Mesodermal cell (in vitro differentiated cells): ENCODE results near the gene DHRSX.
A peak's percentile ranks its signal among the peaks of the same experiment; 100 is the strongest.
"Not testable (repeated sequence)": the region's sequence is repeated elsewhere in the genome, so short reads cannot be mapped to it uniquely, and the experiment has no call there.

ENCODE experiments used
- H3K27ac ChIP-seq: 2 replicates; pipeline ENCODE4 v1.7.0; 2013; ENCODE audit warnings: mild to moderate bottlenecking, low read depth, low read length, moderate library complexity; ENCODE audit not compliant: severe bottlenecking
- H3K36me3 ChIP-seq: 2 replicates; pipeline ENCODE4 v1.7.1; 2013; ENCODE audit warnings: mild to moderate bottlenecking, low read length, moderate library complexity; ENCODE audit not compliant: control insufficient read depth, insufficient read depth
- H3K4me1 ChIP-seq: one replicate; pipeline ENCODE4 v1.7.1; 2013; ENCODE audit warnings: mild to moderate bottlenecking, low read length; ENCODE audit not compliant: insufficient read depth, control insufficient read depth, poor library complexity, severe bottlenecking
- H3K4me3 ChIP-seq: 2 replicates; pipeline ENCODE4 v1.7.0; 2013; ENCODE audit warnings: low read length, control low read depth, mild to moderate bottlenecking; ENCODE audit not compliant: insufficient read depth, poor library complexity, severe bottlenecking; ENCODE audit errors: extremely low read depth
- H3K9me3 ChIP-seq: 2 replicates; pipeline ENCODE4 v1.7.1; 2013; ENCODE audit warnings: mild to moderate bottlenecking, low read length, moderate library complexity; ENCODE audit not compliant: control insufficient read depth
- WGBS, 2 experiments: methylation state at CpG; one replicate each; pipeline ENCODE4 v1.1.5; 2013; ENCODE audit warnings: missing lambda C conversion rate in 2 of 2; ENCODE audit not compliant: insufficient coverage in 2 of 2; 5-methylcytosine and 5-hydroxymethylcytosine counted together

The DHRSX gene

GRCh38 chrX:2404776-2405175, 96.0 kb downstream of the DHRSX start:
- Histone ChIP-seq H3K4me1 (no peaks in the 10 kb centered on the region), H3K9me3 (peaks cover 9% of the 10 kb centered on the region), H3K27ac (no peak overlapping the region), H3K36me3 (peaks cover 46% of the 10 kb centered on the region), H3K4me3 (no peak overlapping the region)
- WGBS, 2 experiments, result 78 to 93% methylated on average over 2 to 3 of the region's 8 CpGs

DNA sequence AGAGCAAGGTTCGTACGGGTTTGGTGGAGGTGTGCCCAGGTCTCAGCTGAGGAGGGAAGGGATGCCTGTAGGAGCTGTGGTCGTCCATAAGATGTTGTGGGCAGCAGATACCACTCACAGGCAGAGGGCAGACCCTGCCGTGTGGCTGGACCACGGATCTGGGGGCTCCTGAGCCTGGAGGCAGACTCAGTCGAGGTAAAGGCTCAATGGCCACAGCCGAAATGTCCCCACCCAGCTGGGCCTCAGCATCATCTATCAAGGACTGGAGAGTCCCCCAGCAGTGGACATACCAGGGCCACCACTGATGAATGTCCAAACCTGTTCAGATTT, 98.5 kb downstream of the DHRSX start:
- peak overlapping the region; percentile 30 for H3K27ac ChIP-seq
- H3K4me1 ChIP-seq, result peaks cover 7% of the 10 kb centered on the region
- no peak overlapping the region for H3K4me3 ChIP-seq
- peaks cover 22% of the 10 kb centered on the region for H3K36me3 ChIP-seq
- 88 to 91% methylated on average over 7 of the region's 7 CpGs for WGBS, 2 experiments
- H3K9me3 ChIP-seq, result peaks cover 5% of the 10 kb centered on the region

DNA sequence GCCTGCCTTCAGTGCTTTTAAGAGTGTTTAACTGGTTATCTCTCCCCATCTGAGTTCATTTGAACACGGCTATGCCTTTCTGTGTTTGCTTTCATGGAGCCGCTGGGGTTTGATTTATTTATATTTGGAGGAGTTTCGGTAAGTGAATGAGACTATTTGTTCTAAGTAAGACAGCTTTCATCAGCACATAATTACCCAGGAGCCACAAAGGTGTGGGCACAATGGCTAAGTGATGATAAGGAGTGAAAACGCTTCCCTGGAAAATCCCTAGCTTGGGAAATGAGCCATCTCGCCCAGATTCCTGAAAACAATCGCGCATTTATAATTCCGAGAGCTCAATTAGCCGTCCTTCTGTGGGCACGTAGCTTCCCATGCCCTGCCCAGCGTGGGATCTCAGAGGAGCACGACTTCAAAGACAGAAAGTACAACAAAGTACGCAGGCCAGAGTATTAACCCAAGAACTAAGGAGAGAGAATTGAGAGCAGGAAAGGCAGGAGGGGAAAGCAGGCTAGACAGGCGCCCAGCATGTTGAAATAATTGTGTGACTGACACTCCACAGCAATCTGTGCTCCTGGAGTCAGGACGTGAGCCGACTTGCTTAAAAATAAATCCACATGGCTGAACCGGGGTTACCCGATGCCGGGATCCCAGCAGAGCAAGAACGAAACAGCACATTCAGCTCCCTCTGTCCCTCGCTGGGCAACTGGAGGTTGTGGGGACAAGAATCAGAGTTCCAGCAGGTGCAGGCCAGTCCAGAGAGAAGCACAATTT, 99.0 kb downstream of the DHRSX start:
- Histone ChIP-seq H3K4me1 (peaks cover 10% of the 10 kb centered on the region), H3K27ac (peak overlapping the region; percentile 30), H3K36me3 (peaks cover 17% of the 10 kb centered on the region), H3K4me3 (no peak overlapping the region), H3K9me3 (no peaks in the 10 kb centered on the region)
- WGBS, 2 experiments, result 62 to 72% methylated on average over 17 to 20 of the region's 21 CpGs

GRCh38 chrX:2401201-2401589, 99.6 kb downstream of the DHRSX start:
- Histone ChIP-seq H3K36me3 (peaks cover 16% of the 10 kb centered on the region), H3K27ac (peak overlapping the region; percentile 30), H3K4me1 (peaks cover 10% of the 10 kb centered on the region), H3K4me3 (no peak overlapping the region), H3K9me3 (no peaks in the 10 kb centered on the region)
- 87 to 95% methylated on average over 3 to 6 of the region's 9 CpGs for WGBS, 2 experiments

GRCh38 chrX:2398064-2398656, 102.6 kb downstream of the DHRSX start:
- no peak overlapping the region for H3K4me3 ChIP-seq
- peaks cover 15% of the 10 kb centered on the region for H3K36me3 ChIP-seq
- WGBS, 2 experiments, result 78 to 88% methylated on average over 9 to 12 of the region's 14 CpGs
- peaks cover 18% of the 10 kb centered on the region for H3K4me1 ChIP-seq
- H3K9me3 ChIP-seq, result no peaks in the 10 kb centered on the region
- no peak overlapping the region for H3K27ac ChIP-seq

DNA sequence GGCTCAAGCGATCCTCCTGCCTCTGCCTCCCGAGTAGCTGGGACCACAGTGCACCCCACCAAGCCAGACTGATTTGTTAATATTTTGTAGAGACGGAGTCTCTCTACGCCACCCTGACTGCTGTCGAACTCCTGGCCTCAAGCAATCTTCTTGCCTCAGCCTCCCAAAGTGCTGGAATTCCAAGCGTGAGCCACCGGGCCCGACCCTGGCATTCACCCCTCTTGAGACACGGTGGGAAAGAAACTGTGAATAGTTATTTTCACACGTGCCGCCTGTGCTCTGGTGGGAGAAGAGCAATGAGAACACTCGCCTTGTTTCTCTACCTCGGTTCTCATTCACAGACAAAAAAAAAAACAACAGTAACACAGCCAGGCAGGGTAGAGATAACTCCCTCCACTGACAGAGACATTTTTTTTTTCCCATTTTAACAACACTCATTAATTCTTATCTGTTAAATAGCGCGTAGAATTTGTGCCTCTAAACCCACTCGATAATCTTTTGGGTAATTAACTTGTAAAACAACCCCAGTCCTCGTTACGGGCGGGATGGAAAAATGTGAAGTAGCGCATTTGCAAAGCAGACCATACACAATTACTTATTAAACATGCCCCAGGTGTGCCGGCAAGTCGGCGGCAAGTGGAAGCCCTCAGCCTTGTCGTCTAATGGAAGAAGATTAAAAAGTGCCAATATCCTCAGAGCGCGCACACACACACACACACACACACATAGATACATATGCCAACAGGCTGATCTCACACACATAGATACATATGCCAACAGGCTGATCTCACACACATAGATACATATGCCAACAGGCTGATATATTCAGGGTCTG, 103.3 kb downstream of the DHRSX start:
- WGBS, 2 experiments, result 80 to 87% methylated on average over 15 to 18 of the region's 26 CpGs
- no peak overlapping the region for H3K27ac ChIP-seq

DNA sequence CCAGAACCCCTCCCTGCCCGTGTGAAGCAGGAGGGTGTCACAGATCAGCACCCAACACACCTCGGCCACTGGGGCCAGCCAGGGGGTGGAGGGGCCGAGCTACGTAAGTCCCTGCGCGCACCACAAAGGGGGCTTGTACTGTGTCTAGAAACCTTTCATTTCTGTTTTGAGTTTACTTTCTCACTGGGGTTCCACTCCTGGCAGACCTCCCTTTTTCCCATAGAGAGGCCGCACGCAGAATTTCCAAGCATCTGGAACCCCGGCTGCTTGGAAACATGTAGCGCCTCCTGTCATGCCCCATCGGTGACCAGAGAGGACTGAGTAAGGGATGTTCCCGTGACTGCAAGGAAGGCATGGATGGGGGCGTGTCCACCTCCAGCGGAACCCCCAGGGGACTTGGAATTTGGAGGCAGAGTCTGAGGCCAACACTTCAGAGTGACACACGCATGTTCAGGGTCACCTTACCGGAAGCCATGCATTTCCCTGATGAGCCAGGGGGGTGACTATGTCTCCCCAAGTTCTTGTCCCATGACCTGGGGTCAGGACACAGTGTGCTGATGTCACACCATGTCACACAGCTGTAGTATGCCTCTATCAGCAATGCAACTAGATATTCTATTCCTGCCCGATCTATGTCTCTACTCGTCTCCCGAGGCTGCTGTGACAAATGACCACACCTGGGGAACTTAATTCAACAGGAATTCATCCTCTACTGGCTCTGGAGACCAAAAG, 105.3 kb downstream of the DHRSX start:
- Histone ChIP-seq H3K27ac (no peak overlapping the region), H3K36me3 (peaks cover 16% of the 10 kb centered on the region), H3K4me1 (peaks cover 21% of the 10 kb centered on the region), H3K9me3 (peaks cover 11% of the 10 kb centered on the region), H3K4me3 (no peak overlapping the region)
- 82 to 91% methylated on average over 19 of the region's 19 CpGs for WGBS, 2 experiments

More for the DNA sequence above, 103.3 kb downstream of the DHRSX start:
- peaks cover 8% of the 10 kb centered on the region for H3K36me3 ChIP-seq
- H3K9me3 ChIP-seq, result no peaks in the 10 kb centered on the region
- no peak overlapping the region for H3K4me3 ChIP-seq
- peaks cover 18% of the 10 kb centered on the region for H3K4me1 ChIP-seq

GRCh38 chrX:2391869-2392606, 108.7 kb downstream of the DHRSX start:
- Histone ChIP-seq H3K27ac (no peak overlapping the region), H3K9me3 (peaks cover 11% of the 10 kb centered on the region), H3K36me3 (peaks cover 33% of the 10 kb centered on the region), H3K4me3 (no peak overlapping the region), H3K4me1 (peaks cover 11% of the 10 kb centered on the region)
- WGBS, 2 experiments, result 42 to 52% methylated on average over 7 to 9 of the region's 15 CpGs

- Histone ChIP-seq H3K36me3 (peaks cover 34% of the 10 kb centered on the region), H3K4me3 (no peak overlapping the region), H3K9me3 (peaks cover 11% of the 10 kb centered on the region), H3K27ac (no peak overlapping the region), H3K4me1 (peaks cover 6% of the 10 kb centered on the region)
- 92 to 98% methylated on average over 5 of the region's 5 CpGs for WGBS, 2 experiments
Observed at GRCh38 chrX:2390754-2391153, 110.0 kb downstream of the DHRSX start.

GRCh38 chrX:2389731-2390130, 111.0 kb downstream of the DHRSX start:
- not testable (repeated sequence) for H3K4me3 ChIP-seq, H3K4me1 ChIP-seq, H3K27ac ChIP-seq
- 87 to 99% methylated on average over 6 to 10 of the region's 15 CpGs for WGBS, 2 experiments
- H3K36me3 ChIP-seq, result peaks cover 33% of the 10 kb centered on the region
- peaks cover 18% of the 10 kb centered on the region for H3K9me3 ChIP-seq
